Ascending aorta (tissue), 2 donors: Measurements from ENCODE around the gene SNX8. TPM values are rescaled to one million over a fixed set of nuclear protein-coding genes. Genes with fewer than 3 reads are reported as not detected.

Source experiments
- DNase-seq, 2 donors: peaks; one replicate each; pipeline ENCODE4 v3.0.0-alpha.2; 2019; ENCODE audit warnings: low spot score in 2 of 2
- H3K27ac ChIP-seq, 2 donors: fragments of 200-600 bp; sonication (generic); one replicate each; pipeline ENCODE4 v1.5.1; 2016 to 2017; ENCODE audit warnings: mild to moderate bottlenecking in 1 of 2
- H3K27me3 ChIP-seq: fragments of 200-600 bp; sonication (generic); one replicate; pipeline ENCODE4 v1.5.1; 2017
- H3K36me3 ChIP-seq, 2 donors: fragments of 200-600 bp; sonication (generic); one replicate each; pipeline ENCODE4 v1.5.1; 2016
- H3K4me1 ChIP-seq, 2 donors: fragments of 200-600 bp; sonication (generic); one replicate each; pipeline ENCODE4 v1.5.1; 2016 to 2017; ENCODE audit warnings: mild to moderate bottlenecking in 1 of 2
- H3K4me3 ChIP-seq, 2 donors: fragments of 200-600 bp; sonication (generic); one replicate each; pipeline ENCODE4 v1.5.1; 2016 to 2017; ENCODE audit warnings: mild to moderate bottlenecking in 1 of 2
- H3K9me3 ChIP-seq, 2 donors: fragments of 200-600 bp; sonication (generic); one replicate each; pipeline ENCODE4 v1.5.1; 2016
- intact Hi-C: fragments of 100-400 bp; cut with DNase I; formaldehyde crosslinking; loops from one replicate; pipeline ENCODE4 v1.15.1; 2023
- total RNA-seq: library from RNA; depleted of rRNA; stranded (reverse); fragments of >200 nt; gene quantifications from one replicate; pipeline ENCODE4 v1.1.0, GENCODE V29; 2016
- TF ChIP-seq, protein P1 (sequence below), 3 experiments: fragments of 200-600 bp in 2 of 3; fragments of 450-650 bp in 1 of 3; sonication (generic) in 2 of 3; IDR thresholded peaks; one replicate each; pipeline ENCODE4 v1.5.1; 2016 to 2019; ENCODE audit warnings: antibody characterized with exemption in 3 of 3, mild to moderate bottlenecking in 1 of 3, moderate library complexity in 1 of 3

Gene SNX8
- total RNA-seq, 1 donor from 2014 or later = 12.2 TPM

DNA sequence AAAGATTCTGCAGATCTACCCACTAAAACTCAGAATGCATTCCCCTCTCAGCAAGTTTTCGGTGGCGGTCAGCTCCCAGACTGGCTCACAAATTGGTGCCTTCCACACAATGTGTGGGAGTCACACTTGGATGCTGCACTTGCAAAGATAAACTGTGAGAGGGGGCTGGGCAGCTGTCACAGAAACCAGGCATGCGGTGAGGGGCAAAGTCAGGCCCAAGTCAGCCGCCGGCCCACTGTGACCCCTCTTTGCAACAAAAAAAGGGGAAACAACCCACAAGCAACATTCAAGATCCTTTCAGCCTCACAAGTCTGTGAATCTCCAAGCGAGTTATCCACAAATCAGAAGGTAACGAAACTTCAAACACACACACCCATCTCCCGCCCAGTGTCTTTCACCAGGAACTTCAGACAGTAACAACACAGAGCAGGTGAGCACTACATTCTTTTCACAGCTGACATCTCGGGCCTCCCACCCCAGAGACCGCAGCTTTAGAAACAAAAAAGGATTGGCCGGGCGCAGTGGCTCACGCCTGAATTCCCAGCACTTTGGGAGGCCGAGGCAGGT, 32.0 kb downstream of the SNX8 start:
- intact Hi-C loops = no loop called here
- no peaks in the 10 kb centered on the region for H3K27me3 ChIP-seq
- no peak overlapping the region for H3K27ac ChIP-seq
- DNase-seq = no peak
- H3K4me3 ChIP-seq = no peak overlapping the region
- TF ChIP-seq, protein P1, sequence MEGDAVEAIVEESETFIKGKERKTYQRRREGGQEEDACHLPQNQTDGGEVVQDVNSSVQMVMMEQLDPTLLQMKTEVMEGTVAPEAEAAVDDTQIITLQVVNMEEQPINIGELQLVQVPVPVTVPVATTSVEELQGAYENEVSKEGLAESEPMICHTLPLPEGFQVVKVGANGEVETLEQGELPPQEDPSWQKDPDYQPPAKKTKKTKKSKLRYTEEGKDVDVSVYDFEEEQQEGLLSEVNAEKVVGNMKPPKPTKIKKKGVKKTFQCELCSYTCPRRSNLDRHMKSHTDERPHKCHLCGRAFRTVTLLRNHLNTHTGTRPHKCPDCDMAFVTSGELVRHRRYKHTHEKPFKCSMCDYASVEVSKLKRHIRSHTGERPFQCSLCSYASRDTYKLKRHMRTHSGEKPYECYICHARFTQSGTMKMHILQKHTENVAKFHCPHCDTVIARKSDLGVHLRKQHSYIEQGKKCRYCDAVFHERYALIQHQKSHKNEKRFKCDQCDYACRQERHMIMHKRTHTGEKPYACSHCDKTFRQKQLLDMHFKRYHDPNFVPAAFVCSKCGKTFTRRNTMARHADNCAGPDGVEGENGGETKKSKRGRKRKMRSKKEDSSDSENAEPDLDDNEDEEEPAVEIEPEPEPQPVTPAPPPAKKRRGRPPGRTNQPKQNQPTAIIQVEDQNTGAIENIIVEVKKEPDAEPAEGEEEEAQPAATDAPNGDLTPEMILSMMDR (IDR thresholded peaks at IDR 0.05) = no peak
- peaks cover 0 to 3% of the 10 kb centered on the region in 2 donors for H3K36me3 ChIP-seq
- H3K9me3 ChIP-seq = no peaks in the 10 kb centered on the region
- H3K4me1 ChIP-seq = no peaks in the 10 kb centered on the region

DNA sequence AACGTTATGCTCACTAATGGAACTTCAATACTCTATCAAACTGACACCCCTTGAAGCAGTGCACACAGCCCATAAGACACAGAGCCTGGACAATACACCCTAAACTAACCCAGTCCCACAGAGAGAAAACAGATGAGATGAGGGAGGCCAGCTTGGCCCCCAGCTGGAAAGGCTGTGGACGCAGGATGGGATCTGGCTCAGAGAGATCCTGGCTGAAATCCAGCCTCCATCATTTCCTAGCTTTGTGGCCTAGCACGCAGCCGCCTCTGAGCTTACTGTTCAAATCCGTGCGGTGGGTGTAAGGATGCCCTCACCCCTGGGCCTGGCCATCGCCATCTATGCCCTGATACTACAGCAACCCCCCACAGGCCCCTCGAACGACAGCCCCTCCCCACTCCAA, 32.7 kb downstream of the SNX8 start:
- Histone ChIP-seq H3K4me1 (no peaks in the 10 kb centered on the region), H3K27ac (no peak overlapping the region), H3K36me3 (peaks cover 0 to 3% of the 10 kb centered on the region in 2 donors), H3K9me3 (no peaks in the 10 kb centered on the region), H3K27me3 (no peaks in the 10 kb centered on the region), H3K4me3 (no peak overlapping the region)
- TF ChIP-seq, protein P1 (IDR thresholded peaks at IDR 0.05) = no peak
- intact Hi-C loops = no loop called here
- no peak for DNase-seq

DNA sequence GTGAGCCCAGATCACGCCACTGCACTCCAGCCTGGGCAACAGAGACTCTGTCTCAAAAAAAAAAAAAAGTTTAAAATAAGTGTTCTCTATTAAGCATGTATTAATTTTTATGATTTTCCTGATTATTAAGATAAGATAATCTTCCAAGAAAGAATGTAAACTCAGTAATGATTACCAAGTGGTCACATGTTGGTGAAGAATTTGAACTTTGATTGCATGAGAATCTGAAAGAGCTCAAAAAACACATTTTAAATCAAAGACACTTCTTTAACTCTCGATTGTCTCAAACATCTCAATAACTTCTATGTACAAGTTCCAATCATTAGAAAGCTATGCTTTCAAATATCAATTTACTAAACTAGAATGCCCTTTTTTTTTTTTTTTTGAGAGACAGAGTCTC, 33.8 kb downstream of the SNX8 start:
- no peak overlapping the region for H3K27ac ChIP-seq
- intact Hi-C loops = no loop called here
- no peaks in the 10 kb centered on the region for H3K9me3 ChIP-seq

DNA sequence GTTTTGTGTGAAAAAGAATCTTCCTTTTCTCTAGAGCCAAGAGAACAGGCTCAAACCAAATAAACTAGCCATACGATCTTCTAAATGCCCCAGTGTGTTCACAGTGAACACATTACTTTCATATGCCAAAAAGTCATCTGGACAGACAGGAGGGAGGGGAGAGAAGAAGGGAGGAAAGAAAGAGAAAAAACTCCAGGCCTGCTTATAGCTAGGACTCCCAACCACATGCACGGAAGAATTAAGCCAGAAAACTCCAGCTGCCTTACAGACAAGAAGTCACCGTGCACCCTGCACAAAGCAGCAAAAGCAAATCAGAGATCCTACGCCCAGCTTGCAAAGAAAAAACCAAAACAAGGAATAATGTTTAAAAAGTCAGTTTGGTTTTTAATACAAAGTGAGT, 34.3 kb downstream of the SNX8 start:
- DNase-seq = no peak
- intact Hi-C loops = no loop called here
- peaks cover under 1 to 6% of the 10 kb centered on the region in 2 donors for H3K36me3 ChIP-seq
- H3K4me1 ChIP-seq = no peaks in the 10 kb centered on the region
- no peak overlapping the region for H3K4me3 ChIP-seq
- TF ChIP-seq, protein P1 (IDR thresholded peaks at IDR 0.05) = no peak
- H3K27me3 ChIP-seq = no peaks in the 10 kb centered on the region
- no peak overlapping the region for H3K27ac ChIP-seq
- no peaks in the 10 kb centered on the region for H3K9me3 ChIP-seq

More for the DNA sequence above, 33.8 kb downstream of the SNX8 start:
- Histone ChIP-seq H3K4me3 (no peak overlapping the region), H3K27me3 (no peaks in the 10 kb centered on the region), H3K36me3 (peaks cover 0 to 3% of the 10 kb centered on the region in 2 donors), H3K4me1 (no peaks in the 10 kb centered on the region)
- TF ChIP-seq, protein P1 (IDR thresholded peaks at IDR 0.05) = no peak
- DNase-seq = no peak

DNA sequence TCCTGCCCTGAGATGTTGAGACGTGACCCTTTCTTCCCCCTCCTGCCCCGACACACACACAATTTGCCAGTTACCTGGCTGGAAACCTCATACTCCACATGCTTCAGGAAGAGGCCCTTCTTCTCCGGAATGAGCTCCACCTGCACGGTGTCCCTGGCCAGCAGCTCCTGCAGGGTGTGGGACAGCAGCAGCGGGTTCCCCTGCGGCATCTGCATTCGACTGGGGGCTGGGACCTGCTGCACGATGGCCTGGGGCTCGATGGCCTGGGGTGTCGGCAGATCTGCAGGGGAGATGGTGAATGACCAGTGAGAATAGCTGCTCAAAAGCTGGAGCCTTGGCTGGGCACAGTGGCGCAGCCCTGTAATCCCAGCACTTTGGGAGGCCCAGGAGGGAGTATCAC, 36.2 kb downstream of the SNX8 start:
- Histone ChIP-seq H3K9me3 (no peaks in the 10 kb centered on the region), H3K4me3 (no peak overlapping the region), H3K4me1 (no peaks in the 10 kb centered on the region), H3K27ac (no peak overlapping the region), H3K36me3 (peaks cover 12 to 20% of the 10 kb centered on the region in 2 donors), H3K27me3 (no peaks in the 10 kb centered on the region)
- DNase-seq = no peak
- TF ChIP-seq, protein P1 (IDR thresholded peaks at IDR 0.05) = no peak
- intact Hi-C loops = no loop called here

DNA sequence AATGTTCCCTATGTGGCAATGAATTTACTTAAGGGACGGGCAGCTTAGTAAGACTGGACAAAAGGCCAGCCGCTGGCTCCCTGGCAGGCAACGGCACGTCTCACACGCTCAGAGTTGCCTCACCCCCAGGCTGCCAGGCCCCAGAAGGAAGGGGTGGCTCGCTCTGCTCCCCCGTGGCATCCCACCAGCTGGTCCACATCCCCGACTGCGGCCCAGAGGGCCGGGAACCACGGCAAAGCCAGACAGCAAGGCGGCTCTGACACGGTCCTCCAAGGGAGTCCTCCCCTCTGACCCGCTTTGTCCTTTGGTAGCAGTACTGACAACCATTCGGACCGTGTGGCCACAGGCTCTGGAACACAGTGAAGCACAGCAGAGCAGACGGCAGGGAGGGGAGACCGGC, 38.1 kb downstream of the SNX8 start:
- no peak for DNase-seq
- no peaks in the 10 kb centered on the region for H3K9me3 ChIP-seq
- TF ChIP-seq, protein P1 (IDR thresholded peaks at IDR 0.05) = no peak
- H3K36me3 ChIP-seq = peaks cover 15 to 30% of the 10 kb centered on the region in 2 donors
- no peaks in the 10 kb centered on the region for H3K4me1 ChIP-seq
- H3K27ac ChIP-seq = no peak overlapping the region
- intact Hi-C loops = no loop called here
- H3K27me3 ChIP-seq = no peaks in the 10 kb centered on the region
- H3K4me3 ChIP-seq = no peak overlapping the region
